HFF-Myc (cell line): ENCODE data around the gene SLC35A5.

Source experiments
- DNase-seq: peaks from one replicate; pipeline ENCODE4 v3.0.0-alpha.2; 2011; ENCODE audit warnings: low read depth; ENCODE audit errors: extremely low read depth
- H3K4me3 ChIP-seq: replicated peaks from 2 replicates; pipeline ENCODE4 v1.5.1; 2011; ENCODE audit warnings: low read depth, mild to moderate bottlenecking, control low read depth, low read length
- TF ChIP-seq, protein P1 (sequence below): IDR thresholded peaks from 2 replicates; pipeline ENCODE4 v1.5.1; 2012; ENCODE audit warnings: mild to moderate bottlenecking, low read depth, low read length, control low read depth; ENCODE audit errors: missing control alignments

The SLC35A5 gene

DNA sequence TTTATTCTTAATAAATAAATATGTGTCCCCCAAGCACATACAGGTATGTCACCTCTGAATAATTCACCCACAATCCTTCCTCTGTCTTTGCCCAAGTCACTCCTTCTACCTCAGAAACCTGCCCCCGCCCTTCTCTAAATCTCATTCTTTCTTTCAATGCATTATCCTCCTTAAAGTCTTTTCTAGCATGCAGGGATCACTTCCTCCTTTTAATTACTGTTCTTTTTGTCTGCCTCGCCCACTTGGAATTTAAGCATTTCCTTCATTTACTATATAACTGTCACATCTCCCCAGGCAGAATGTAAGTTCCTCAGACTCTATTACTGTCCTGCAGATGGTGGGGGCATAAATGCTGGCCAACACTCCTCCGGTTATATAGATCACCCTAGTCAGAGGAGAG, 71.3 kb downstream of the SLC35A5 start:
- no peak overlapping the region for H3K4me3 ChIP-seq
- TF ChIP-seq, protein P1, sequence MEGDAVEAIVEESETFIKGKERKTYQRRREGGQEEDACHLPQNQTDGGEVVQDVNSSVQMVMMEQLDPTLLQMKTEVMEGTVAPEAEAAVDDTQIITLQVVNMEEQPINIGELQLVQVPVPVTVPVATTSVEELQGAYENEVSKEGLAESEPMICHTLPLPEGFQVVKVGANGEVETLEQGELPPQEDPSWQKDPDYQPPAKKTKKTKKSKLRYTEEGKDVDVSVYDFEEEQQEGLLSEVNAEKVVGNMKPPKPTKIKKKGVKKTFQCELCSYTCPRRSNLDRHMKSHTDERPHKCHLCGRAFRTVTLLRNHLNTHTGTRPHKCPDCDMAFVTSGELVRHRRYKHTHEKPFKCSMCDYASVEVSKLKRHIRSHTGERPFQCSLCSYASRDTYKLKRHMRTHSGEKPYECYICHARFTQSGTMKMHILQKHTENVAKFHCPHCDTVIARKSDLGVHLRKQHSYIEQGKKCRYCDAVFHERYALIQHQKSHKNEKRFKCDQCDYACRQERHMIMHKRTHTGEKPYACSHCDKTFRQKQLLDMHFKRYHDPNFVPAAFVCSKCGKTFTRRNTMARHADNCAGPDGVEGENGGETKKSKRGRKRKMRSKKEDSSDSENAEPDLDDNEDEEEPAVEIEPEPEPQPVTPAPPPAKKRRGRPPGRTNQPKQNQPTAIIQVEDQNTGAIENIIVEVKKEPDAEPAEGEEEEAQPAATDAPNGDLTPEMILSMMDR, result no peak
- no peak for DNase-seq

DNA sequence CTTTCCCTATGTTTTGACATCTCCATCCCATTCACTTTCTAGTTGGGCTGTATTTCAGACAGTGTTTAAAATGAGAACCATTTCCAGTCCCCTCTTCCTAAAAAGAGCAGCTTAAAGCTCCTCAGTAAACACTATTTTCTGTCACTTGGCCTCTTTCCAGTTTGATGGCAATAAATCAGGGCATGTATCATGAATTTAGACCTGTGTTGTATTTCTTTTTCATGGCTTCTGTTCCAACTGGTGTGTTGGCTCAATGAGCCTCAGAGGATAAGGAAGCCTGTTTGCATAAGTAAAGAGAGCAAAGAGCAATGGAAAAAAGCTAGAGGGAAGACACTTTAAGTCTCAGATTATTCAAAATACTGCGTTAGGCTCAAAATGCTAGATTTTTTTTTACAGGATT, 71.9 kb downstream of the SLC35A5 start:
- H3K4me3 ChIP-seq, result no peak overlapping the region
- DNase-seq, result no peak
- TF ChIP-seq, protein P1, result no peak

DNA sequence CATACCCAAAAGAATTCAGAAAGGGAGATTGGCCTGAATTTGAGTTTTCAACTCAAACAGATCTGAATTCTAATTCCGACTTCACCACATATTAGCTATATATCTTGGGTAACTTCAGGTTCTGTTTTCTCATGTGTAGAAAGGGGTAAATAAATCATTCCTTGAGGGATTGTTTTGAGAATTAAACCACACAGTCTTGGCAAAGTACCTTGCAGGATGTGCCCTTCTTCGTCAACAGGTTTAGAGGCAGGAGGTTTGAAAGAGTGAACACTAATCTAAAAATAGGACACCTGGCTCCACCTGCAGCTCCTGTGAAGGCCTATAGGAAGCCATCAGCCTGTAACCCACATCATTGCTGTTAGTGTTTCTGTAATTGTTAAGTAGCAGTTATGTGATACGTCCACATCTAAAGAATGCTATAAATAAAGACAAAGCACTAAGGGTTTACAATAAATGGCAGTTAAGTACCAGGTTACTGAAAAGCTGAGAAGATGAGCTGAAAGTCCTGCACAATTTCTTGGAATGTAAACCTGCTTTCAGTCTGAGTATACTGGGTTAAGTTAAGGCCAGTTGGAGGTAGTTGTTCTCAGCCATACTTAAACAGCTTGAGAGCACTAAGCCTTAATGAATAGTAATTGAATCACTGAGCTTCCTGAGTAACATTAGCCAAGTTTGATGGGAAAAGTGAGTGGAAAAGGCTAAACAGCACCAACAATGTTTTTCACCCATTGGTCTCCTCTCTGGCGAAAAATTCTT, 73.1 kb downstream of the SLC35A5 start:
- TF ChIP-seq, protein P1, result no peak
- H3K4me3 ChIP-seq, result no peak overlapping the region
- no peak for DNase-seq
